Bronchial epithelial cell (primary cell): ENCODE data around the gene ATP13A4. TPM values are rescaled to one million over a fixed set of nuclear protein-coding genes. Genes with fewer than 3 reads are reported as not detected.

ENCODE experiments used
- DNase-seq: peaks from one replicate; pipeline ENCODE4 v3.0.0-alpha.2; 2010; ENCODE audit warnings: low read depth
- FAIRE-seq: peaks from 2 replicates; lab custom pipeline; 2011; peaks lifted over from hg19 to GRCh38; lab: Jason Lieb, UNC
- H3K27me3 ChIP-seq: 2 replicates; pipeline ENCODE4 v1.5.1; 2011; ENCODE audit warnings: low read length; ENCODE audit not compliant: control insufficient read depth, insufficient read depth
- H3K36me3 ChIP-seq: 2 replicates; pipeline ENCODE4 v1.5.1; 2011; ENCODE audit warnings: low read length; ENCODE audit not compliant: control insufficient read depth, insufficient read depth
- H3K4me3 ChIP-seq: 2 replicates; pipeline ENCODE4 v1.5.1; 2011; ENCODE audit warnings: mild to moderate bottlenecking, low read depth, low read length, control low read depth
- total RNA-seq: library from RNA; depleted of rRNA; stranded (reverse); fragments of >200 nt; gene quantifications from 2 replicates; pipeline ENCODE4 v1.2.1, GENCODE V29; 2014
- TF ChIP-seq, protein P1 (sequence below): IDR thresholded peaks from 2 replicates; pipeline ENCODE4 v1.5.1; 2011; ENCODE audit warnings: mild to moderate bottlenecking, moderate library complexity, low read length, control low read depth, inconsistent platforms; ENCODE audit not compliant: insufficient read depth, severe bottlenecking

ATP13A4 gene
- total RNA-seq, 1 donor from 2014 or later = 4.2 TPM

DNA sequence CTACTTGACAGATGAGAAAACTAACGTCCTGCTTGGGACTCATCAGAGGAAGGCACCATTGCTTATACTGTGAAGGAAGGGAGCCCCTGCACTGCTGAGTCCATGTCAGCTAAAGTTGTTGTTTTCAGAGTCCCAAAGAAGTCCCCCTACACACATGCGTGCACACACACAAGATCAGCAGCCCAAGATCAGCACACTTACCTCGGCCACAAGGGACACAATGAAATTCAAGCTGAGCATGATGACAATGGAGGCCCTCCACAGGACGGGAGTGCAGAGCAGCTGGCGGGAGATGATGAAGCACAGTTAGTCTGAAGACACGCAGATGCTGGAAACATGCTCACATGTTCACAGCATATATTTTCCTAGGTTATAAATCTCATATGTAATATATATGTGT, 147.6 kb downstream of the ATP13A4 start:
- FAIRE-seq = no peak
- no peaks in the 10 kb centered on the region for H3K27me3 ChIP-seq
- DNase-seq = no peak
- no peaks in the 10 kb centered on the region for H3K36me3 ChIP-seq
- no peak overlapping the region for H3K4me3 ChIP-seq
- TF ChIP-seq, protein P1, sequence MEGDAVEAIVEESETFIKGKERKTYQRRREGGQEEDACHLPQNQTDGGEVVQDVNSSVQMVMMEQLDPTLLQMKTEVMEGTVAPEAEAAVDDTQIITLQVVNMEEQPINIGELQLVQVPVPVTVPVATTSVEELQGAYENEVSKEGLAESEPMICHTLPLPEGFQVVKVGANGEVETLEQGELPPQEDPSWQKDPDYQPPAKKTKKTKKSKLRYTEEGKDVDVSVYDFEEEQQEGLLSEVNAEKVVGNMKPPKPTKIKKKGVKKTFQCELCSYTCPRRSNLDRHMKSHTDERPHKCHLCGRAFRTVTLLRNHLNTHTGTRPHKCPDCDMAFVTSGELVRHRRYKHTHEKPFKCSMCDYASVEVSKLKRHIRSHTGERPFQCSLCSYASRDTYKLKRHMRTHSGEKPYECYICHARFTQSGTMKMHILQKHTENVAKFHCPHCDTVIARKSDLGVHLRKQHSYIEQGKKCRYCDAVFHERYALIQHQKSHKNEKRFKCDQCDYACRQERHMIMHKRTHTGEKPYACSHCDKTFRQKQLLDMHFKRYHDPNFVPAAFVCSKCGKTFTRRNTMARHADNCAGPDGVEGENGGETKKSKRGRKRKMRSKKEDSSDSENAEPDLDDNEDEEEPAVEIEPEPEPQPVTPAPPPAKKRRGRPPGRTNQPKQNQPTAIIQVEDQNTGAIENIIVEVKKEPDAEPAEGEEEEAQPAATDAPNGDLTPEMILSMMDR = no peak

- no peak for FAIRE-seq
- no peak for DNase-seq
Measured at GRCh38 chr3:193403307-193403706, 151.4 kb downstream of the ATP13A4 start.

GRCh38 chr3:193400304-193400703, 154.4 kb downstream of the ATP13A4 start:
- no peak overlapping the region for H3K4me3 ChIP-seq
- FAIRE-seq (no peak), DNase-seq (no peak)
- H3K27me3 ChIP-seq = no peaks in the 10 kb centered on the region
- TF ChIP-seq, protein P1 = no peak
- H3K36me3 ChIP-seq = no peaks in the 10 kb centered on the region

More at GRCh38 chr3:193403307-193403706, 151.4 kb downstream of the ATP13A4 start:
- TF ChIP-seq, protein P1 = no peak
- H3K36me3 ChIP-seq = no peaks in the 10 kb centered on the region
- H3K4me3 ChIP-seq = no peak overlapping the region
- H3K27me3 ChIP-seq = no peaks in the 10 kb centered on the region

DNA sequence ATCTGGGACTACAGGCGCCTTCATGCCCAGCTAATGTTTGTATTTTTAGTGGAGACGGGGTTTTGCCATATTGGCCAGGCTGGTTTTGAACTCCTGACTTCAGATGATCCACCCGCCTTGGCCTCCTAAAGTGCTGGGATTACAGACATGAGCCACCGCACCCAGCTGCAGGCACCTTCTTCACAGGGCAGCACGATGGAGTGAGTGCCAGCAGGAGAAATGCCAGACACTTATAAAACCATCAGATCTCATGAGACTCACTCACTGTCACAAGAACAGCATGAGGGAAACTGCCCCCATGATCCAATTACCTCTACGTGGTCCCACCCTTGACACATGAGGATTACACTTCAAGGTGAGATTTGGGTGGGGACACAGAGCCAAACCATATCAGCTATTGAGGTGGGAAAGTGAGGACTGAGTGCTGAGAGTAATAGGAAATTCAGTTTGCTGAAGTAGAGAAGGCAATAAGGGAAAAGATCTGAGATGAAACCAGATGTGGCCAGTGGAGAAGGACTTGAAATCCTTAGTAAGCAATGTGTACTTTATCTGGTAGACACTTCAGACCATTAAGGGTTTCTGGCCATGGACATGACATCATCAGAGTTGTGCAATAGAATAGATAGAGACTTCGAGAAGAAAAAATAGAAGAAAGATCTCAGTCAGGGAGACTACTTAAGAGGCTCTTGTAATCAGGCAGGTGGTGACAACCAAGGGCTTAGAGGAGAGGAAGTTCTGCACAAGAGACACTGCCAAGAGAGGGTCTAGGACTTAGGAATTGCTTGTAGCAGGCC, 158.0 kb downstream of the ATP13A4 start:
- H3K36me3 ChIP-seq = no peaks in the 10 kb centered on the region
- no peak for FAIRE-seq
- H3K4me3 ChIP-seq = no peak overlapping the region
- DNase-seq = peak; percentile 36
- TF ChIP-seq, protein P1 = no peak
- no peaks in the 10 kb centered on the region for H3K27me3 ChIP-seq

DNA sequence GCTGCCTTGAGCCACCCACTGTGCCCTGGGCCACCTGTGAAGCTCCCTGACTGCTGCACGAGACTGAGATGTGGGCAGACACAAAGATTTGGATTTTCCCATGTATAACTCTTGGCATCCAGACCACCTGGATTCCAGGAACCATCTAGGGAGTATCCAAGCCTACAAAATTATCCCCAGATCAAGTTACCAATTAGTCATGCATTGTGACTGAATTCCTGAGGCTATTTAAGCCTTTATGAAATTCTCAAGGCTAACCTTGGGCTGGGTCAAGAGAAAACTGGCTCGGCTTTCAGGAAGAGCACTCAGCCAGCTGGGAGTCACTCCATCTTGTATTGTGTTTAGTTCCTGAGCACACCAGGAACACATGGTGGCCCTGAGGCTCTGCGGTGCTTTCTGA, 162.8 kb downstream of the ATP13A4 start:
- H3K4me3 ChIP-seq = no peak overlapping the region
- DNase-seq (peak; percentile 81), FAIRE-seq (peak; percentile 64)
- no peaks in the 10 kb centered on the region for H3K27me3 ChIP-seq
- TF ChIP-seq, protein P1 = no peak
- no peaks in the 10 kb centered on the region for H3K36me3 ChIP-seq

GRCh38 chr3:193389335-193389734, 165.4 kb downstream of the ATP13A4 start:
- DNase-seq = no peak
- Histone ChIP-seq H3K36me3 (no peaks in the 10 kb centered on the region), H3K4me3 (no peak overlapping the region), H3K27me3 (no peaks in the 10 kb centered on the region)
- no peak for FAIRE-seq
- TF ChIP-seq, protein P1 = no peak
